MM.1S (cell line): ENCODE measurements around the gene ELAVL4.

Experiments used
- EZH2 ChIP-seq: fragments of 300-600 bp; sonication (generic); optimal IDR thresholded peaks from 2 replicates; pipeline ENCODE3; 2017; ENCODE audit warnings: low read depth, mild to moderate bottlenecking, antibody characterized with exemption, low read length, mixed read lengths
- EZH2phosphoT487 ChIP-seq: fragments of 300-600 bp; sonication (generic); IDR thresholded peaks from 2 replicates; pipeline ENCODE4 v1.6.1; 2018; ENCODE audit warnings: antibody characterized with exemption, low read length
- TF ChIP-seq, protein P1 (sequence below): fragments of 300-600 bp; sonication (generic); IDR thresholded peaks from 2 replicates; pipeline ENCODE4 v1.5.1; 2016; ENCODE audit warnings: antibody characterized with exemption, low read length, mixed read lengths

DNA sequence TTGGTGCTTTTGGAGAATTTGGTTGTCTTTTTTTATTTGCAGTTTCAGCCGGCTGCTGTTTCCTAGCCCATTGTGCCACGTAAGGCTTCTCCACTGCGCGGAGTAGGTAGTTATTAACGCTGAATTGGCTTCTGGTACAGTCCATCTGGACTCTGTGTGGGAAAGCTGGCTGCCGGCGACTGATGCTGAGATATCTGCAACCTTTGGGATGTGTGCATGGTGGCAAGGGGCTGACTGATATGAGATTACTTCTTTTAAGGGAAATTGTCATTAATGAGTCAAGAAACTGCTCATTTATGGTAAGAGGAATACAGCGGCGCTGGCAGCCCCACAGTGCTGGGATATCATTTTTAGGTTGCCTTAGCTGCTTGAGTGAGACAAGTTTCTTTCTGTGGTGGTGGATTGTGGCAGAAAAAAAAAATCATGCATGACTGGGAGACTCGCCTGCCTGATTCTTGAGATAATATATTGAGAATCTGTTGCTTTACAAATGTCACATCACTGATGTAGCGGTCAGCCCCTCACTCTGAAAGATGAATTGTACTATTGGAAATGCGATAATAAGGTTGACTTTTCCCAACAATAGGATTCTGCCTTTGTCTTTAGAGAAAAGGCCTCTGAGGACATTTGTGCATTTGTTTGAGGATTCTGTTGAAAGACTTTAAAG, 2.5 kb upstream of the ELAVL4 start:
- TF ChIP-seq, protein P1, sequence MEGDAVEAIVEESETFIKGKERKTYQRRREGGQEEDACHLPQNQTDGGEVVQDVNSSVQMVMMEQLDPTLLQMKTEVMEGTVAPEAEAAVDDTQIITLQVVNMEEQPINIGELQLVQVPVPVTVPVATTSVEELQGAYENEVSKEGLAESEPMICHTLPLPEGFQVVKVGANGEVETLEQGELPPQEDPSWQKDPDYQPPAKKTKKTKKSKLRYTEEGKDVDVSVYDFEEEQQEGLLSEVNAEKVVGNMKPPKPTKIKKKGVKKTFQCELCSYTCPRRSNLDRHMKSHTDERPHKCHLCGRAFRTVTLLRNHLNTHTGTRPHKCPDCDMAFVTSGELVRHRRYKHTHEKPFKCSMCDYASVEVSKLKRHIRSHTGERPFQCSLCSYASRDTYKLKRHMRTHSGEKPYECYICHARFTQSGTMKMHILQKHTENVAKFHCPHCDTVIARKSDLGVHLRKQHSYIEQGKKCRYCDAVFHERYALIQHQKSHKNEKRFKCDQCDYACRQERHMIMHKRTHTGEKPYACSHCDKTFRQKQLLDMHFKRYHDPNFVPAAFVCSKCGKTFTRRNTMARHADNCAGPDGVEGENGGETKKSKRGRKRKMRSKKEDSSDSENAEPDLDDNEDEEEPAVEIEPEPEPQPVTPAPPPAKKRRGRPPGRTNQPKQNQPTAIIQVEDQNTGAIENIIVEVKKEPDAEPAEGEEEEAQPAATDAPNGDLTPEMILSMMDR = no peak
- no peak for TF ChIP-seq EZH2phosphoT487
- TF ChIP-seq EZH2 = no peak
